ENCODE results near the gene ALDH7A1. TPM values are rescaled to one million over a fixed set of nuclear protein-coding genes. Genes with fewer than 3 reads are reported as not detected.
"Not testable (repeated sequence)": the region's sequence is repeated elsewhere in the genome, so short reads cannot be mapped to it uniquely, and the experiment has no call there.

The ALDH7A1 gene
- total RNA-seq, 1 donor from 2014 or later, result 29.7 TPM

- Histone ChIP-seq H3K4me3 (ENCODE audit: low read length in 3 of 3) (no peak overlapping the region), H3K9me3 (ENCODE audit: control insufficient read depth in 3 of 3, low read length in 3 of 3) (no peaks in the 10 kb centered on the region), H3K27me3 (ENCODE audit: control insufficient read depth in 3 of 3, insufficient read depth in 3 of 3, low read length in 3 of 3) (no peaks in the 10 kb centered on the region), H3K27ac (ENCODE audit: low read depth, low read length) (no peak overlapping the region), H3K9ac (ENCODE audit: low read depth in 1 of 3, low read length in 3 of 3) (no peak overlapping the region), H3K36me3 (ENCODE audit: control insufficient read depth in 3 of 3, insufficient read depth in 3 of 3, low read length in 3 of 3) (peaks cover 7 to 26% (median 12%) of the 10 kb centered on the region in 3 donors), H3K4me1 (ENCODE audit: control insufficient read depth in 3 of 3, insufficient read depth in 3 of 3, low read length in 3 of 3) (no peaks in the 10 kb centered on the region)
These were observed 18.0 kb downstream of the ALDH7A1 start for GRCh38 chr5:126576974-126577373.

- peaks cover 7 to 24% (median 12%) of the 10 kb centered on the region in 3 donors for H3K36me3 ChIP-seq (ENCODE audit: control insufficient read depth in 3 of 3, insufficient read depth in 3 of 3, low read length in 3 of 3)
- H3K9me3 ChIP-seq (ENCODE audit: control insufficient read depth in 3 of 3, low read length in 3 of 3), result no peaks in the 10 kb centered on the region
- no peak overlapping the region for H3K27ac ChIP-seq (ENCODE audit: low read depth, low read length)
- H3K4me3 ChIP-seq (ENCODE audit: low read length in 3 of 3), result no peak overlapping the region
- no peak overlapping the region for H3K9ac ChIP-seq (ENCODE audit: low read depth in 1 of 3, low read length in 3 of 3)
- no peaks in the 10 kb centered on the region for H3K4me1 ChIP-seq (ENCODE audit: control insufficient read depth in 3 of 3, insufficient read depth in 3 of 3, low read length in 3 of 3)
- H3K27me3 ChIP-seq (ENCODE audit: control insufficient read depth in 3 of 3, insufficient read depth in 3 of 3, low read length in 3 of 3), result no peaks in the 10 kb centered on the region
These were observed 19.4 kb downstream of the ALDH7A1 start for GRCh38 chr5:126575644-126576043.

GRCh38 chr5:126568206-126568755 is 26.7 kb downstream of the ALDH7A1 start:
- H3K27ac ChIP-seq (ENCODE audit: low read depth, low read length), result no peak overlapping the region
- H3K9ac ChIP-seq (ENCODE audit: low read depth in 1 of 3, low read length in 3 of 3), result no peak overlapping the region
- no peak overlapping the region for H3K4me3 ChIP-seq (ENCODE audit: low read length in 3 of 3)
- no peaks in the 10 kb centered on the region for H3K4me1 ChIP-seq (ENCODE audit: control insufficient read depth in 3 of 3, insufficient read depth in 3 of 3, low read length in 3 of 3)
- no peaks in the 10 kb centered on the region for H3K9me3 ChIP-seq (ENCODE audit: control insufficient read depth in 3 of 3, low read length in 3 of 3)
- H3K36me3 ChIP-seq (ENCODE audit: control insufficient read depth in 3 of 3, insufficient read depth in 3 of 3, low read length in 3 of 3), result peaks cover 0 to 24% (median 8%) of the 10 kb centered on the region in 3 donors
- no peaks in the 10 kb centered on the region for H3K27me3 ChIP-seq (ENCODE audit: control insufficient read depth in 3 of 3, insufficient read depth in 3 of 3, low read length in 3 of 3)

- no peak overlapping the region for H3K27ac ChIP-seq (ENCODE audit: low read depth, low read length)
- no peak overlapping the region for H3K9ac ChIP-seq (ENCODE audit: low read depth in 1 of 3, low read length in 3 of 3)
- H3K4me1 ChIP-seq (ENCODE audit: control insufficient read depth in 3 of 3, insufficient read depth in 3 of 3, low read length in 3 of 3), result no peaks in the 10 kb centered on the region
- H3K9me3 ChIP-seq (ENCODE audit: control insufficient read depth in 3 of 3, low read length in 3 of 3), result no peaks in the 10 kb centered on the region
- no peaks in the 10 kb centered on the region for H3K27me3 ChIP-seq (ENCODE audit: control insufficient read depth in 3 of 3, insufficient read depth in 3 of 3, low read length in 3 of 3)
- peaks cover 0 to 18% (median 2%) of the 10 kb centered on the region in 3 donors for H3K36me3 ChIP-seq (ENCODE audit: control insufficient read depth in 3 of 3, insufficient read depth in 3 of 3, low read length in 3 of 3)
- H3K4me3 ChIP-seq (ENCODE audit: low read length in 3 of 3), result no peak overlapping the region
These were observed 32.2 kb downstream of the ALDH7A1 start for GRCh38 chr5:126562823-126563222.

GRCh38 chr5:126561908-126562307 is 33.1 kb downstream of the ALDH7A1 start:
- Histone ChIP-seq H3K9ac (ENCODE audit: low read depth in 1 of 3, low read length in 3 of 3) (no peak overlapping the region), H3K36me3 (ENCODE audit: control insufficient read depth in 3 of 3, insufficient read depth in 3 of 3, low read length in 3 of 3) (peaks cover 0 to 18% (median 2%) of the 10 kb centered on the region in 3 donors), H3K27me3 (ENCODE audit: control insufficient read depth in 3 of 3, insufficient read depth in 3 of 3, low read length in 3 of 3) (no peaks in the 10 kb centered on the region), H3K27ac (ENCODE audit: low read depth, low read length) (no peak overlapping the region), H3K4me3 (ENCODE audit: low read length in 3 of 3) (no peak overlapping the region), H3K9me3 (ENCODE audit: control insufficient read depth in 3 of 3, low read length in 3 of 3) (no peaks in the 10 kb centered on the region), H3K4me1 (ENCODE audit: control insufficient read depth in 3 of 3, insufficient read depth in 3 of 3, low read length in 3 of 3) (no peaks in the 10 kb centered on the region)

- not testable (repeated sequence) for H3K9ac ChIP-seq (ENCODE audit: low read depth in 1 of 3, low read length in 3 of 3); H3K9me3 ChIP-seq (ENCODE audit: control insufficient read depth in 3 of 3, low read length in 3 of 3); H3K27me3 ChIP-seq (ENCODE audit: control insufficient read depth in 3 of 3, insufficient read depth in 3 of 3, low read length in 3 of 3); H3K27ac ChIP-seq (ENCODE audit: low read depth, low read length); H3K4me3 ChIP-seq (ENCODE audit: low read length in 3 of 3); H3K4me1 ChIP-seq (ENCODE audit: control insufficient read depth in 3 of 3, insufficient read depth in 3 of 3, low read length in 3 of 3)
- H3K36me3 ChIP-seq (ENCODE audit: control insufficient read depth in 3 of 3, insufficient read depth in 3 of 3, low read length in 3 of 3), result peaks cover 21 to 48% (median 23%) of the 10 kb centered on the region in 3 donors
These were observed 39.9 kb downstream of the ALDH7A1 start for GRCh38 chr5:126555101-126555500.

GRCh38 chr5:126552614-126553013 is 42.4 kb downstream of the ALDH7A1 start:
- no peak overlapping the region for H3K4me3 ChIP-seq (ENCODE audit: low read length in 3 of 3)
- no peak overlapping the region for H3K27ac ChIP-seq (ENCODE audit: low read depth, low read length)
- H3K27me3 ChIP-seq (ENCODE audit: control insufficient read depth in 3 of 3, insufficient read depth in 3 of 3, low read length in 3 of 3), result no peaks in the 10 kb centered on the region
- H3K36me3 ChIP-seq (ENCODE audit: control insufficient read depth in 3 of 3, insufficient read depth in 3 of 3, low read length in 3 of 3), result peaks cover 21 to 48% (median 28%) of the 10 kb centered on the region in 3 donors
- H3K4me1 ChIP-seq (ENCODE audit: control insufficient read depth in 3 of 3, insufficient read depth in 3 of 3, low read length in 3 of 3), result no peaks in the 10 kb centered on the region
- no peaks in the 10 kb centered on the region for H3K9me3 ChIP-seq (ENCODE audit: control insufficient read depth in 3 of 3, low read length in 3 of 3)
- H3K9ac ChIP-seq (ENCODE audit: low read depth in 1 of 3, low read length in 3 of 3), result no peak overlapping the region

- Histone ChIP-seq H3K27me3 (ENCODE audit: control insufficient read depth in 3 of 3, insufficient read depth in 3 of 3, low read length in 3 of 3) (no peaks in the 10 kb centered on the region), H3K36me3 (ENCODE audit: control insufficient read depth in 3 of 3, insufficient read depth in 3 of 3, low read length in 3 of 3) (peaks cover 4 to 8% (median 7%) of the 10 kb centered on the region in 3 donors), H3K27ac (ENCODE audit: low read depth, low read length) (no peak overlapping the region), H3K9me3 (ENCODE audit: control insufficient read depth in 3 of 3, low read length in 3 of 3) (no peaks in the 10 kb centered on the region), H3K4me1 (ENCODE audit: control insufficient read depth in 3 of 3, insufficient read depth in 3 of 3, low read length in 3 of 3) (no peaks in the 10 kb centered on the region), H3K9ac (ENCODE audit: low read depth in 1 of 3, low read length in 3 of 3) (no peak overlapping the region), H3K4me3 (ENCODE audit: low read length in 3 of 3) (no peak overlapping the region)
These were observed 50.8 kb downstream of the ALDH7A1 start for GRCh38 chr5:126544087-126544740.

GRCh38 chr5:126543660-126544059 is 51.4 kb downstream of the ALDH7A1 start:
- H3K9me3 ChIP-seq (ENCODE audit: control insufficient read depth in 3 of 3, low read length in 3 of 3), result no peaks in the 10 kb centered on the region
- no peak overlapping the region for H3K9ac ChIP-seq (ENCODE audit: low read depth in 1 of 3, low read length in 3 of 3)
- no peak overlapping the region for H3K4me3 ChIP-seq (ENCODE audit: low read length in 3 of 3)
- H3K4me1 ChIP-seq (ENCODE audit: control insufficient read depth in 3 of 3, insufficient read depth in 3 of 3, low read length in 3 of 3), result peaks cover 0 to 4% (median 0%) of the 10 kb centered on the region in 3 donors
- H3K27me3 ChIP-seq (ENCODE audit: control insufficient read depth in 3 of 3, insufficient read depth in 3 of 3, low read length in 3 of 3), result no peaks in the 10 kb centered on the region
- peaks cover 4 to 8% (median 7%) of the 10 kb centered on the region in 3 donors for H3K36me3 ChIP-seq (ENCODE audit: control insufficient read depth in 3 of 3, insufficient read depth in 3 of 3, low read length in 3 of 3)
- H3K27ac ChIP-seq (ENCODE audit: low read depth, low read length), result no peak overlapping the region

GRCh38 chr5:126543009-126543408 is 52.0 kb downstream of the ALDH7A1 start:
- H3K36me3 ChIP-seq (ENCODE audit: control insufficient read depth in 3 of 3, insufficient read depth in 3 of 3, low read length in 3 of 3), result peaks cover 4 to 7% (median 5%) of the 10 kb centered on the region in 3 donors
- H3K4me3 ChIP-seq (ENCODE audit: low read length in 3 of 3), result no peak overlapping the region
- no peak overlapping the region for H3K27ac ChIP-seq (ENCODE audit: low read depth, low read length)
- H3K9ac ChIP-seq (ENCODE audit: low read depth in 1 of 3, low read length in 3 of 3), result no peak overlapping the region
- no peaks in the 10 kb centered on the region for H3K27me3 ChIP-seq (ENCODE audit: control insufficient read depth in 3 of 3, insufficient read depth in 3 of 3, low read length in 3 of 3)
- peaks cover 0 to 4% (median 0%) of the 10 kb centered on the region in 3 donors for H3K4me1 ChIP-seq (ENCODE audit: control insufficient read depth in 3 of 3, insufficient read depth in 3 of 3, low read length in 3 of 3)
- no peaks in the 10 kb centered on the region for H3K9me3 ChIP-seq (ENCODE audit: control insufficient read depth in 3 of 3, low read length in 3 of 3)
